Measurements from ENCODE around the gene GMDS. TPM values are rescaled to one million over a fixed set of nuclear protein-coding genes. Genes with fewer than 3 reads are reported as not detected.

GMDS gene
- total and polyA plus RNA-seq, 2 of the 13 experiments (the other 11 are each of a cell fraction or from before 2014, with no cell fraction given), result 64.4 to 112 TPM

DNA sequence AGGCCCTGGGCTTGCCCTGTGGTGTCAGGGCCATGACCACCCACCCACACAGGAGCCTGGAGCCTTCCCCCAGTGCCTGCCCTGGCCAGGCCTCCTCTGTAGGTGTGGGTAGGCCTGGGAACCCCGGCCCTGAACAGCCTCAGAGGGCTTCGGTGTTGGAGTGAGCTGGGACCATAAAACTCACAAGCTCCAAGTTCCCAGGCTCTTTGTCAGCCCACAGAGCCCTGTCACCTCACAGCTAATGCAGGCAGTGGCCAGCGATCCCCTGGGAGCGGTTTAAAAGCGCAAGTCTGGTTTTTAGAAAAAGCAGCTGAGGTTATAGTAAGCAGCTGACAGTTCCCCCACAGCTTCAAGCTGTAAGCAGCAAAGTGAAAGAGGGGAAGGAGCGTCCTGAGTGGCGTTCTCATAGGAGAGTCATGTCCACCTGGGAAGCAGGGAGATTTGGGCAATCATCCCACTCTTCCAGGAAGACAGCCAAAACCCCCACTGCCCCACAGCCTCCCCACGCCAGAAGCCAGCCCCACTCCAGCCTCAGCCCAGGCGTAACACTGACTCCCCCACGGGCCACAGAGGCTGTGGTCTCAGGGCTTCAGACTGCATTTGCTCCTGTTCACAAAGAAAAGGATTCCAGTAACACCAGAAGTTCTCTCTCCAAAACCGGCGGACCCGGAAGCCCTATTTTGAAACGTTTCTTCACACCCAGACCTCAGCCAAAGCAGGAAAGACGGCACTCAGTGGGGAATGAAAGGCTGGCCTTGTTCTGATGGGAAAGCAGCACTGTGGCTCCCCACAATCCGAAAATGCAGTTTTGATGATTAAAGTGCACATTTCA is 670.0 kb downstream of the GMDS start:
- Histone ChIP-seq H4K20me1 (ENCODE audit: insufficient read depth, low read length) (no peaks in the 10 kb centered on the region), H3K9me3 (ENCODE audit: low read length) (peaks cover 12% of the 10 kb centered on the region), H3K27ac (ENCODE audit: extremely low read length, insufficient read depth, low read length) (no peak overlapping the region), H3K9ac (ENCODE audit: insufficient read depth, low read depth, low read length) (peak overlapping the region; percentile 33; the same call in 1 of the 2 replicates), H3K79me2 (ENCODE audit: insufficient read depth, low read length) (no peaks in the 10 kb centered on the region), H3K4me1 (ENCODE audit: insufficient read depth, low read length) (peaks cover 18% of the 10 kb centered on the region), H3K36me3 (replicated peaks in 1 of 2; ENCODE audit: control insufficient read depth in 1 of 2, insufficient read depth in 2 of 2, low read length in 2 of 2) (no peaks in the 10 kb centered on the region), H3K4me3 (replicated peaks in 1 of 3; ENCODE audit: insufficient read depth in 1 of 3, low read depth in 2 of 3, low read length in 3 of 3) (peak overlapping the region; percentile 39 to 65 (median 57)), H3K27me3 (ENCODE audit: control insufficient read depth in 1 of 2, insufficient read depth in 2 of 2, low read length in 2 of 2) (peaks cover 5 to 60% of the 10 kb centered on the region in 2 experiments), H3K4me2 (ENCODE audit: low read depth, low read length) (peak overlapping the region; percentile 79), H2AFZ (ENCODE audit: low read length) (peak overlapping the region; percentile 71)
- DNase-seq (ENCODE audit: low spot score), result peak; percentile 23
- intact Hi-C loops (cut with micrococcal nuclease; ENCODE audit: unreplicated experiment) (no loop called here), in situ Hi-C loops (cut with HindIII; ENCODE audit: extremely low pct_ligation_motif_present, low pct_unique_long_range_greater_than_20kb) (no loop called here)
- 7% methylated on average over 13 of the region's 16 CpGs for WGBS (ENCODE audit: low lambda C conversion rate)
- ATAC-seq, result peak; percentile 78
- ChIA-PET POLR2A (no interaction called here), CTCF (ENCODE audit: low intra/inter-chr PET ratio, low total read pairs) (no interaction called here)
- no peak for FAIRE-seq
- BruUV-seq (replicated peaks), result no TSS peak
- 0 out of 2 replicates have a peak, but pooled peaks have one; percentile 25 for TF ChIP-seq UBTF (CRISPR knock-in tag; IDR thresholded peaks at IDR 0.05)
- TF ChIP-seq ZNF124 (CRISPR knock-in tag; IDR thresholded peaks at IDR 0.05), result no peak
- TF ChIP-seq SNAI1 (CRISPR knock-in tag; IDR thresholded peaks at IDR 0.05; ENCODE audit: borderline replicate concordance), result no peak
- no peak for TF ChIP-seq ZBTB3 (CRISPR knock-in tag; IDR thresholded peaks at IDR 0.05; ENCODE audit: borderline replicate concordance, low read depth)
- no peak for TF ChIP-seq ZNF737 (CRISPR knock-in tag; IDR thresholded peaks at IDR 0.05; ENCODE audit: borderline replicate concordance)
- TF ChIP-seq CBX2 (IDR thresholded peaks at IDR 0.05; ENCODE audit: low read depth, low read length), result 0 out of 2 replicates have a peak, but pooled peaks have one; percentile 58
- TF ChIP-seq CBX2 (CRISPR knock-in tag; IDR thresholded peaks at IDR 0.05; ENCODE audit: low read depth), result no peak
- no peak for TF ChIP-seq EP300 (IDR thresholded peaks at IDR 0.05; ENCODE audit: low read depth in 2 of 2, low read length in 2 of 2)
- TF ChIP-seq EP300 (CRISPR knock-in tag; IDR thresholded peaks at IDR 0.05; ENCODE audit: borderline replicate concordance), result no peak
- TF ChIP-seq ELF1 (CRISPR knock-in tag; IDR thresholded peaks at IDR 0.05), result peak; percentile 33; the same call in 1 of the 2 replicates
- 0 out of 2 replicates have a peak, but pooled peaks have one; percentile 31 for TF ChIP-seq ZNF33B (CRISPR knock-in tag; IDR thresholded peaks at IDR 0.05)
- no peak for TF ChIP-seq SNAPC4 (CRISPR knock-in tag; IDR thresholded peaks at IDR 0.05)
- TF ChIP-seq ZNF773 (CRISPR knock-in tag; IDR thresholded peaks at IDR 0.05; ENCODE audit: borderline replicate concordance), result no peak
- TF ChIP-seq ZNF350 (CRISPR knock-in tag; IDR thresholded peaks at IDR 0.05; ENCODE audit: borderline replicate concordance, low read depth), result 0 out of 2 replicates have a peak, but pooled peaks have one; percentile 18
- TF ChIP-seq SOX6 (IDR thresholded peaks at IDR 0.05), result no peak
- TF ChIP-seq SOX6 (CRISPR knock-in tag; IDR thresholded peaks at IDR 0.05), result 0 out of 2 replicates have a peak, but pooled peaks have one; percentile 7
